MM.1S (cell line): ENCODE data around the gene PPP1R15B.

Experiments
- DNase-seq: peaks from one replicate; pipeline ENCODE4 v3.0.0-alpha.2; 2015
- H2AFZ ChIP-seq: fragments of 300-600 bp; sonication (generic); 2 replicates; pipeline ENCODE4 v1.6.0; 2016; ENCODE audit warnings: antibody characterized with exemption, low read length
- H3F3A ChIP-seq: fragments of 300-600 bp; sonication (generic); 2 replicates; pipeline ENCODE4 v1.6.1; 2016; ENCODE audit warnings: mild to moderate bottlenecking, antibody characterized with exemption, low read length, moderate library complexity, mixed read lengths; ENCODE audit not compliant: insufficient read depth
- H3K27ac ChIP-seq: fragments of 300-600 bp; sonication (generic); 2 replicates; pipeline ENCODE4 v1.5.1; 2016; ENCODE audit warnings: mild to moderate bottlenecking, low read length
- H3K27me3 ChIP-seq: fragments of 300-600 bp; sonication (generic); replicated peaks from 2 replicates; pipeline ENCODE4 v1.6.0; 2016; ENCODE audit warnings: low read length; ENCODE audit not compliant: insufficient read depth
- H3K36me3 ChIP-seq: fragments of 300-600 bp; sonication (generic); replicated peaks from 2 replicates; pipeline ENCODE4 v1.6.1; 2016; ENCODE audit warnings: mild to moderate bottlenecking, low read length, mixed read lengths; ENCODE audit not compliant: insufficient read depth
- H3K4me1 ChIP-seq: fragments of 300-600 bp; sonication (generic); 2 replicates; pipeline ENCODE4 v1.6.1; 2016; ENCODE audit warnings: low read length, mixed read lengths
- H3K4me2 ChIP-seq: fragments of 300-600 bp; sonication (generic); 2 replicates; pipeline ENCODE4 v1.6.0; 2016; ENCODE audit warnings: low read depth, low read length
- H3K4me3 ChIP-seq: fragments of 300-600 bp; sonication (generic); 2 replicates; pipeline ENCODE4 v1.5.1; 2016; ENCODE audit warnings: low read length, mixed read lengths
- H3K79me2 ChIP-seq: fragments of 300-600 bp; sonication (generic); 2 replicates; pipeline ENCODE4 v1.6.1; 2016; ENCODE audit warnings: mixed run types, low read length, mixed read lengths
- H3K9ac ChIP-seq: fragments of 300-600 bp; sonication (generic); 2 replicates; pipeline ENCODE4 v1.6.1; 2016; ENCODE audit warnings: low read length, mixed read lengths
- H3K9me2 ChIP-seq: fragments of 300-600 bp; sonication (generic); replicated peaks from 2 replicates; pipeline ENCODE4 v1.6.1; 2016; ENCODE audit warnings: mild to moderate bottlenecking, low read length, mixed read lengths; ENCODE audit not compliant: insufficient read depth
- H3K9me3 ChIP-seq: fragments of 300-600 bp; sonication (generic); replicated peaks from 2 replicates; pipeline ENCODE4 v1.6.1; 2016; ENCODE audit warnings: mild to moderate bottlenecking, low read length, mixed read lengths; ENCODE audit not compliant: insufficient read depth
- H4K20me1 ChIP-seq: fragments of 300-600 bp; sonication (generic); 2 replicates; pipeline ENCODE4 v1.6.1; 2016; ENCODE audit warnings: mild to moderate bottlenecking, low read length, moderate library complexity, mixed read lengths; ENCODE audit not compliant: insufficient read depth
- CTCF ChIP-seq: fragments of 300-600 bp; sonication (generic); IDR thresholded peaks from 2 replicates; pipeline ENCODE4 v1.5.1; 2016; ENCODE audit warnings: antibody characterized with exemption, low read length, mixed read lengths
- EZH2 ChIP-seq: fragments of 300-600 bp; sonication (generic); optimal IDR thresholded peaks from 2 replicates; pipeline ENCODE3; 2017; ENCODE audit warnings: low read depth, mild to moderate bottlenecking, antibody characterized with exemption, low read length, mixed read lengths
- EZH2phosphoT487 ChIP-seq: fragments of 300-600 bp; sonication (generic); IDR thresholded peaks from 2 replicates; pipeline ENCODE4 v1.6.1; 2018; ENCODE audit warnings: antibody characterized with exemption, low read length

The PPP1R15B gene

DNA sequence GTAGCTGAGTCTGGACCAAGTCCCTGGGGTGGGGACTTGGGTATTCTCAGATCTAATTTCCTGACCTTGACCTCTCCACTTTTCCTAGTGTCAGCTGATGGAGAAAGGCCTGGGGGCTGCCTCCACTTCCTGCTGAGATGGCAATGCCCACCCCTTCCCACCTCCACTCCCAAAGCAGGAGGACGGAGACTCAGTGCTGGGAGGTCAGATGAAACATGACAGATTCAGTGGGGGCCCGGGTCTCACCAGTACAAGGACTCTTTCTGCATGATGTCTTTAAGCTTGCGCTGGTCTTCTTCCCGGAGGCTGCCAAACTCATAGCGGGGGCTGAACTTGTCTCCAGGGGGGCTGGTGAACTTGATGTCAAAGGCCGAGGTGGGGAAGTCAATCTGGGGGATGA is 35.6 kb upstream of the PPP1R15B start:
- Histone ChIP-seq H3K36me3 (no peaks in the 10 kb centered on the region), H3K27me3 (no peaks in the 10 kb centered on the region), H3K9ac (no peak overlapping the region), H2AFZ (no peak overlapping the region), H3K4me3 (no peak overlapping the region), H3K9me3 (no peaks in the 10 kb centered on the region), H4K20me1 (no peaks in the 10 kb centered on the region), H3K9me2 (no peaks in the 10 kb centered on the region), H3F3A (no peaks in the 10 kb centered on the region), H3K4me1 (no peaks in the 10 kb centered on the region; the same call in 1 of the 2 replicates), H3K27ac (no peak overlapping the region), H3K4me2 (no peak overlapping the region), H3K79me2 (no peaks in the 10 kb centered on the region)
- TF ChIP-seq CTCF, result no peak
- no peak for TF ChIP-seq EZH2phosphoT487
- no peak for TF ChIP-seq EZH2
- no peak for DNase-seq

DNA sequence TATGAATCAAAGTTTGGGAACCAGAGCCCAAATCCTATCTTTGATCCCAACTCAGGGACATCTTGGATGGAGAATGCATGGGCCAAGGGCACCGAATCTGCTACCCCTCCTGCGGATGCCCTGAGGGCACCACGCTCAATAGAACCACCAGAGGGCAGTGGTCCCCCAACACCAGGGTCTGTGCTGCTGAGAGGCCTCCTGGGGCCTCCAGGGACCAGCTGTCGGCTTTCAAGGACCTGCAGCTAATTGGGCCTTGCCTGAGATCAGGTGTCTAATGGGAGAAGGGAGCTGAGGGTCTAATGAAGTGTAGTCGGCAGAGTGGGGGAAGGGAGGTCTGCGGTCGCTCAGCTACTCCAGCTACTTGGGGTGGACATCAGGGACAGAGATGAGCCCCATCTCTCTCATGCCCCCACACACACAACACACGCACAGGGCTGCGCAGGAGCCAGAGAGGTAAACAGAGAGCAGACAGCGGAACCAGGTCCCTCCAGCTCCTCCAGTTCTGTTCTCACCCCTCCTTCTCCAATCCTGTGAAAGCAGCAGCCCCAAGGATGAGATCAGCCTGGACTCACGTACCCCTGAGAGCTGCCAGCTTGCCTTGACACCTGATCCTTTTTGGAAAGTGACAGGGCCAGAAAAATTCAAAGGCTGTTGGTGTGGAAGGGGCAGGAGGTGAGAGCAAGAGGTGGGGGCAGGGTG is 34.9 kb upstream of the PPP1R15B start:
- no peaks in the 10 kb centered on the region for H3F3A ChIP-seq
- peak; percentile 82 for DNase-seq
- no peaks in the 10 kb centered on the region for H3K27me3 ChIP-seq
- H3K9ac ChIP-seq, result no peak overlapping the region
- no peak overlapping the region for H3K4me3 ChIP-seq
- H3K9me2 ChIP-seq, result no peaks in the 10 kb centered on the region
- H3K27ac ChIP-seq, result no peak overlapping the region
- no peaks in the 10 kb centered on the region; the same call in 1 of the 2 replicates for H3K4me1 ChIP-seq
- TF ChIP-seq EZH2phosphoT487 (no peak), EZH2 (no peak), CTCF (peak; percentile 79)
- no peak overlapping the region for H2AFZ ChIP-seq
- H3K9me3 ChIP-seq, result no peaks in the 10 kb centered on the region
- H3K4me2 ChIP-seq, result no peak overlapping the region
- no peaks in the 10 kb centered on the region for H4K20me1 ChIP-seq
- no peaks in the 10 kb centered on the region for H3K36me3 ChIP-seq
- no peaks in the 10 kb centered on the region for H3K79me2 ChIP-seq

DNA sequence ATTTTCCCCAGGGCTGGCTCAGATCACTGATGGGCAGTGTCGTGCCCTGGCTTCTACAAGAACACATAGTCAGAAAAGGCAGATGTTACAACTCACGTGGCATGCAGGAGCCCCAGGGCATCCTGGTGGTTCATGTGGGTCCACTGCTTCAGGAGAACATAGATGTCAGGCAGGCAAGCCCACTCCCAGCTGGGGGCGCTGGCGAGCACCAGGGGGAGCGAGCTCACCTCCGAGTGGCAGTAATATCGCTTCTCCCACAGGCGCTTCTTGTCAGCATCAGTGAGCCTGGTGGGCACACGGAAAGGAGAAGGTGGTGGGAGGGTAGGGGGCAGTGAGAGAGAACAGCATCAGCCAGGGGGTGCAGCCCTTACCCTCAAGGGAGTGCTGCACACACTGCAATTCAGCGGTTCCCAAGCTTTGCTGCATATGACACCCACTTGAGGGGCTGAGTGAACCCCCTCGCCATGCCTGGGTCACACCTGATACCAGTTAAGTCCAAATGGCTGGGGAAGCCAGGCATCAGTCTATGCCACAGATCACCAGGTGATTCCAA is 34.3 kb upstream of the PPP1R15B start:
- Histone ChIP-seq H4K20me1 (no peaks in the 10 kb centered on the region), H3K79me2 (no peaks in the 10 kb centered on the region), H3K27ac (no peak overlapping the region), H3K4me2 (no peak overlapping the region), H3K9ac (no peak overlapping the region), H3K4me1 (no peaks in the 10 kb centered on the region; the same call in 1 of the 2 replicates), H3K9me2 (no peaks in the 10 kb centered on the region), H3K36me3 (no peaks in the 10 kb centered on the region), H3K4me3 (no peak overlapping the region), H3K27me3 (no peaks in the 10 kb centered on the region), H3F3A (no peaks in the 10 kb centered on the region), H3K9me3 (no peaks in the 10 kb centered on the region), H2AFZ (no peak overlapping the region)
- TF ChIP-seq EZH2phosphoT487 (no peak), CTCF (peak; percentile 63), EZH2 (no peak)
- peak; percentile 69 for DNase-seq
